PC-9 (cell line): Measurements from ENCODE around the gene MYO15B.

Experiments
- EZH2 ChIP-seq: fragments of 200-600 bp; sonication (generic); IDR thresholded peaks from 2 replicates; pipeline ENCODE4 v1.8.0; 2017; ENCODE audit warnings: antibody characterized with exemption, low read depth
- TF ChIP-seq, protein P1 (sequence below): fragments of 200-600 bp; sonication (generic); conservative IDR thresholded peaks from 2 replicates; pipeline ENCODE4 v1.6.1; 2017; ENCODE audit warnings: mixed run types, antibody characterized with exemption, mild to moderate bottlenecking, moderate library complexity

DNA sequence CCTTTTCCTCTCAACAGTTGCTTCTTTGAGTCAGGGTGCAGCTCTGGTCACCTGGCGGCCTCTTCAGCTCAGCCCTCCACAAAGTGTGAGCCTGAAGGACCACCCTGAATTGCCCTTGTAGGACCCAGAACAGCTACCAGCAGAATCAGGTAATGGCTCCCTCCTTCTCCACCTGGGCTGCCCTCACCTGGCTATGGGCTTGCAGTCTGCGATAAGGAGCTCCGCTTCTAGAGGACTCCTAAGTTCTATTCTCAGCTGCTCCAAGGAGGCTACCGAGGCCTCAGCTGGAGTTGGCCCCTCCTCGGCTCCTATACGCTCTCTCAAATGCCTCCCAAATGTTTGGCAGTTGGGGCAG, 59.0 kb downstream of the MYO15B start:
- TF ChIP-seq, protein P1, sequence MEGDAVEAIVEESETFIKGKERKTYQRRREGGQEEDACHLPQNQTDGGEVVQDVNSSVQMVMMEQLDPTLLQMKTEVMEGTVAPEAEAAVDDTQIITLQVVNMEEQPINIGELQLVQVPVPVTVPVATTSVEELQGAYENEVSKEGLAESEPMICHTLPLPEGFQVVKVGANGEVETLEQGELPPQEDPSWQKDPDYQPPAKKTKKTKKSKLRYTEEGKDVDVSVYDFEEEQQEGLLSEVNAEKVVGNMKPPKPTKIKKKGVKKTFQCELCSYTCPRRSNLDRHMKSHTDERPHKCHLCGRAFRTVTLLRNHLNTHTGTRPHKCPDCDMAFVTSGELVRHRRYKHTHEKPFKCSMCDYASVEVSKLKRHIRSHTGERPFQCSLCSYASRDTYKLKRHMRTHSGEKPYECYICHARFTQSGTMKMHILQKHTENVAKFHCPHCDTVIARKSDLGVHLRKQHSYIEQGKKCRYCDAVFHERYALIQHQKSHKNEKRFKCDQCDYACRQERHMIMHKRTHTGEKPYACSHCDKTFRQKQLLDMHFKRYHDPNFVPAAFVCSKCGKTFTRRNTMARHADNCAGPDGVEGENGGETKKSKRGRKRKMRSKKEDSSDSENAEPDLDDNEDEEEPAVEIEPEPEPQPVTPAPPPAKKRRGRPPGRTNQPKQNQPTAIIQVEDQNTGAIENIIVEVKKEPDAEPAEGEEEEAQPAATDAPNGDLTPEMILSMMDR: no peak
- TF ChIP-seq EZH2: no peak
